Activated CD8-positive, alpha-beta T cell treated with anti-CD3 and anti-CD28 coated beads, Interleukin-2, amount 10 ng/mL, durations not matched to agents 7 days and 5 days (primary cell): ENCODE measurements around the gene IL34. TPM values are rescaled to one million over a fixed set of nuclear protein-coding genes. Genes with fewer than 3 reads are reported as not detected.
A peak's percentile ranks its signal among the peaks of the same experiment; 100 is the strongest.

Experiments
- ATAC-seq: fragments of 150-1000 bp; cut with Tn5 transposase; one replicate; pipeline ENCODE4 v1.10.0; 2021; ENCODE audit warnings: moderate library complexity
- CTCF ChIA-PET: fragments of 350-600 bp; sonication (Branson Sonifier 250); formaldehyde crosslinking; loops from one replicate; lab custom pipeline; 2021; ENCODE audit warnings: antibody characterized with exemption; lab: Charles Lee
- POLR2A ChIA-PET: fragments of 350-600 bp; sonication (Branson Sonifier 250); formaldehyde crosslinking; loops from one replicate; lab custom pipeline; 2021; ENCODE audit warnings: antibody characterized with exemption; lab: Charles Lee
- DNase-seq: peaks from one replicate; pipeline ENCODE4 v3.0.0-alpha.2; 2020
- H3K27ac Mint-ChIP-seq: one replicate; pipeline ENCODE4 v1.8.0; 2021; ENCODE audit warnings: mild to moderate bottlenecking, mixed read lengths
- H3K27me3 Mint-ChIP-seq: one replicate; pipeline ENCODE4 v1.8.0; 2021; ENCODE audit warnings: low read depth, mixed read lengths
- H3K36me3 Mint-ChIP-seq: one replicate; pipeline ENCODE4 v1.8.0; 2021; ENCODE audit warnings: low read depth, mixed read lengths
- H3K4me1 Mint-ChIP-seq: one replicate; pipeline ENCODE4 v1.8.0; 2021; ENCODE audit warnings: low read depth, mixed read lengths
- H3K4me3 Mint-ChIP-seq: one replicate; pipeline ENCODE4 v1.8.0; 2021; ENCODE audit warnings: mild to moderate bottlenecking, mixed read lengths
- H3K9me3 Mint-ChIP-seq: one replicate; pipeline ENCODE4 v1.8.0; 2022; ENCODE audit warnings: mixed read lengths; ENCODE audit not compliant: insufficient read depth
- total RNA-seq, 2 experiments: library from RNA; stranded (reverse); gene quantifications; one replicate each; pipeline ENCODE4 v1.2.3, GENCODE V29; 2021

The IL34 gene
- total RNA-seq, 2 experiments from 2014 or later: 0.13 to 0.42 TPM

GRCh38 chr16:70701596-70701995, 55.2 kb downstream of the IL34 start:
- no peaks in the 10 kb centered on the region for H3K9me3 Mint-ChIP-seq
- ChIA-PET POLR2A (no interaction called here), CTCF (no interaction called here)
- H3K27me3 Mint-ChIP-seq: no peaks in the 10 kb centered on the region
- H3K36me3 Mint-ChIP-seq: peaks cover 9% of the 10 kb centered on the region
- H3K27ac Mint-ChIP-seq: peak overlapping the region; percentile 26
- H3K4me1 Mint-ChIP-seq: peaks cover 20% of the 10 kb centered on the region
- DNase-seq: no peak
- H3K4me3 Mint-ChIP-seq: no peak overlapping the region
- no peak for ATAC-seq

GRCh38 chr16:70701998-70702397, 55.6 kb downstream of the IL34 start:
- Mint-ChIP-seq H3K9me3 (no peaks in the 10 kb centered on the region), H3K27ac (no peak overlapping the region), H3K36me3 (peaks cover 9% of the 10 kb centered on the region), H3K27me3 (no peaks in the 10 kb centered on the region), H3K4me3 (no peak overlapping the region), H3K4me1 (peaks cover 16% of the 10 kb centered on the region)
- POLR2A ChIA-PET: no interaction called here
- CTCF ChIA-PET: no interaction called here
- ATAC-seq (no peak), DNase-seq (no peak)

GRCh38 chr16:70702624-70703023, 56.3 kb downstream of the IL34 start:
- CTCF ChIA-PET: no interaction called here

GRCh38 chr16:70703041-70703834, 56.9 kb downstream of the IL34 start:
- Mint-ChIP-seq H3K27me3 (no peaks in the 10 kb centered on the region), H3K27ac (no peak overlapping the region)

More at GRCh38 chr16:70702624-70703023, 56.3 kb downstream of the IL34 start:
- Mint-ChIP-seq H3K4me3 (no peak overlapping the region), H3K27me3 (no peaks in the 10 kb centered on the region), H3K9me3 (no peaks in the 10 kb centered on the region), H3K4me1 (peaks cover 10% of the 10 kb centered on the region), H3K27ac (no peak overlapping the region), H3K36me3 (peaks cover 9% of the 10 kb centered on the region)
- POLR2A ChIA-PET: no interaction called here
- ATAC-seq: no peak
- no peak for DNase-seq

GRCh38 chr16:70703835-70704381, 57.5 kb downstream of the IL34 start:
- Mint-ChIP-seq H3K27me3 (no peaks in the 10 kb centered on the region), H3K27ac (no peak overlapping the region), H3K4me3 (no peak overlapping the region), H3K9me3 (no peaks in the 10 kb centered on the region), H3K36me3 (peaks cover 4% of the 10 kb centered on the region), H3K4me1 (peaks cover 9% of the 10 kb centered on the region)
- ChIA-PET POLR2A (interaction anchor here (1.0 kb wide), 1 partner anchor 33 kb away, joined by 3 read pairs; no protein-coding TSS in a partner anchor), CTCF (interaction anchor here (0.9 kb wide), 1 partner anchor 67 kb away, joined by 3 read pairs; no protein-coding TSS in a partner anchor)
- ATAC-seq (no peak), DNase-seq (no peak)

More at GRCh38 chr16:70703041-70703834, 56.9 kb downstream of the IL34 start:
- H3K9me3 Mint-ChIP-seq: no peaks in the 10 kb centered on the region
- no peak overlapping the region for H3K4me3 Mint-ChIP-seq
- ChIA-PET POLR2A (no interaction called here), CTCF (interaction anchor here (0.9 kb wide), 1 partner anchor 68 kb away, joined by 3 read pairs; no protein-coding TSS in a partner anchor)
- peaks cover 5% of the 10 kb centered on the region for H3K36me3 Mint-ChIP-seq
- peaks cover 3% of the 10 kb centered on the region for H3K4me1 Mint-ChIP-seq
- ATAC-seq (no peak), DNase-seq (no peak)

- Mint-ChIP-seq H3K9me3 (no peaks in the 10 kb centered on the region), H3K36me3 (no peaks in the 10 kb centered on the region), H3K4me3 (no peak overlapping the region), H3K27me3 (no peaks in the 10 kb centered on the region), H3K27ac (no peak overlapping the region), H3K4me1 (peaks cover 12% of the 10 kb centered on the region)
- DNase-seq: no peak
- ATAC-seq: no peak
- POLR2A ChIA-PET: interaction anchor here (1.0 kb wide), 1 partner anchor 32 kb away, joined by 3 read pairs; no protein-coding TSS in a partner anchor
- CTCF ChIA-PET: no interaction called here
Measured at GRCh38 chr16:70704586-70704985, 58.2 kb downstream of the IL34 start.

GRCh38 chr16:70705056-70705455, 58.7 kb downstream of the IL34 start:
- DNase-seq (no peak), ATAC-seq (no peak)
- H3K27ac Mint-ChIP-seq: no peak overlapping the region
- ChIA-PET POLR2A (interaction anchor here (1.0 kb wide), 1 partner anchor 32 kb away, joined by 3 read pairs; no protein-coding TSS in a partner anchor), CTCF (no interaction called here)
- peaks cover 15% of the 10 kb centered on the region for H3K4me1 Mint-ChIP-seq
- H3K36me3 Mint-ChIP-seq: no peaks in the 10 kb centered on the region
- H3K27me3 Mint-ChIP-seq: no peaks in the 10 kb centered on the region
- H3K9me3 Mint-ChIP-seq: no peaks in the 10 kb centered on the region
- H3K4me3 Mint-ChIP-seq: no peak overlapping the region

GRCh38 chr16:70706948-70707465, 60.6 kb downstream of the IL34 start:
- POLR2A ChIA-PET: no interaction called here
- DNase-seq (no peak), ATAC-seq (no peak)
- CTCF ChIA-PET: interaction anchor here (1.4 kb wide), 1 partner anchor 64 kb away, joined by 3 read pairs; no protein-coding TSS in a partner anchor
- Mint-ChIP-seq H3K4me1 (peaks cover 23% of the 10 kb centered on the region), H3K36me3 (no peaks in the 10 kb centered on the region), H3K27ac (no peak overlapping the region), H3K4me3 (no peak overlapping the region), H3K9me3 (no peaks in the 10 kb centered on the region), H3K27me3 (no peaks in the 10 kb centered on the region)

GRCh38 chr16:70708366-70709246, 62.2 kb downstream of the IL34 start:
- CTCF ChIA-PET: interaction anchor here (0.9 kb wide), 1 partner anchor 62 kb away, joined by 5 read pairs; no protein-coding TSS in a partner anchor

GRCh38 chr16:70709457-70709856, 63.1 kb downstream of the IL34 start:
- ChIA-PET CTCF (interaction anchor here (0.9 kb wide), 1 partner anchor 61 kb away, joined by 5 read pairs; no protein-coding TSS in a partner anchor), POLR2A (interaction anchor here (1.6 kb wide), 1 partner anchor 29 kb away, joined by 4 read pairs; no protein-coding TSS in a partner anchor)
- ATAC-seq (no peak), DNase-seq (no peak)
- Mint-ChIP-seq H3K27me3 (no peaks in the 10 kb centered on the region), H3K9me3 (no peaks in the 10 kb centered on the region), H3K36me3 (no peaks in the 10 kb centered on the region), H3K4me3 (no peak overlapping the region), H3K27ac (peak overlapping the region; percentile 25), H3K4me1 (peaks cover 23% of the 10 kb centered on the region)

More at GRCh38 chr16:70708366-70709246, 62.2 kb downstream of the IL34 start:
- Mint-ChIP-seq H3K9me3 (no peaks in the 10 kb centered on the region), H3K27ac (peak overlapping the region; percentile 39), H3K4me1 (peaks cover 23% of the 10 kb centered on the region), H3K27me3 (no peaks in the 10 kb centered on the region), H3K36me3 (no peaks in the 10 kb centered on the region), H3K4me3 (no peak overlapping the region)
- ATAC-seq (no peak), DNase-seq (no peak)
- POLR2A ChIA-PET: interaction anchor here (1.6 kb wide), 1 partner anchor 29 kb away, joined by 4 read pairs; no protein-coding TSS in a partner anchor

- CTCF ChIA-PET: interaction anchor here (0.9 kb wide), 1 partner anchor 61 kb away, joined by 5 read pairs; no protein-coding TSS in a partner anchor
Measured at GRCh38 chr16:70709942-70710341, 63.6 kb downstream of the IL34 start.

More at GRCh38 chr16:70709942-70710341, 63.6 kb downstream of the IL34 start:
- Mint-ChIP-seq H3K27ac (peak overlapping the region; percentile 61), H3K9me3 (no peaks in the 10 kb centered on the region), H3K27me3 (no peaks in the 10 kb centered on the region), H3K4me1 (peaks cover 23% of the 10 kb centered on the region), H3K36me3 (no peaks in the 10 kb centered on the region), H3K4me3 (no peak overlapping the region)
- ATAC-seq: no peak
- POLR2A ChIA-PET: interaction anchor here (1.6 kb wide), 1 partner anchor 28 kb away, joined by 4 read pairs; no protein-coding TSS in a partner anchor
- no peak for DNase-seq
